HFFc6 (cell line): ENCODE measurements around the gene INA. TPM values are rescaled to one million over a fixed set of nuclear protein-coding genes. Genes with fewer than 3 reads are reported as not detected.

Source experiments
- DNase-seq: peaks from one replicate; pipeline ENCODE4 v3.0.0-alpha.2; 2018
- H3K27ac Mint-ChIP-seq: 2 replicates; pipeline ENCODE4 v1.8.0; 2020; ENCODE audit warnings: mild to moderate bottlenecking, mixed read lengths
- H3K27me3 Mint-ChIP-seq: 2 replicates; pipeline ENCODE4 v1.8.0; 2021; ENCODE audit warnings: mild to moderate bottlenecking, moderate library complexity, mixed read lengths; ENCODE audit not compliant: insufficient read depth
- H3K36me3 Mint-ChIP-seq: 2 replicates; pipeline ENCODE4 v1.8.0; 2021; ENCODE audit warnings: low read depth, mixed read lengths
- H3K4me1 Mint-ChIP-seq: 2 replicates; pipeline ENCODE4 v1.8.0; 2020; ENCODE audit warnings: low read depth, mixed read lengths
- H3K4me3 Mint-ChIP-seq: 2 replicates; pipeline ENCODE4 v1.8.0; 2020; ENCODE audit warnings: mild to moderate bottlenecking, moderate library complexity, mixed read lengths
- H3K9me3 Mint-ChIP-seq: 2 replicates; pipeline ENCODE4 v1.8.0; 2020; ENCODE audit warnings: mild to moderate bottlenecking, mixed read lengths
- long read RNA-seq: library from polyadenylated mRNA; unstranded; transcript quantifications from one replicate; pipeline ENCODE4 v2.0.0, GENCODE V29; 2019
- total RNA-seq, 6 experiments: library from RNA; stranded (reverse); fragmentation: NEBNext Ultra II Directional; extraction: Animal tissue kit (Norgen Biotek cat#: 25700); gene quantifications; 2 replicates in 1 of 6; 3 replicates in 5 of 6; pipeline ENCODE4 v1.2.3, GENCODE V29; 2021
- TF ChIP-seq, protein P1 (sequence below): fragments of 200-600 bp; sonication (generic); IDR thresholded peaks from 2 replicates; pipeline ENCODE4 v1.5.0; 2021; ENCODE audit warnings: antibody characterized with exemption, mild to moderate bottlenecking

INA gene
- 1 to 10 TPM in 2 of 6 experiments, under 1 TPM in 3, not detected in 1; 0.06 to 1.3 (median 0.10) TPM for total RNA-seq
- long read RNA-seq, result 0 reads

- Mint-ChIP-seq H3K4me1 (peaks cover 30% of the 10 kb centered on the region), H3K27ac (no peak within 1 kb of the TSS), H3K9me3 (peaks cover 8% of the 10 kb centered on the region), H3K27me3 (peaks cover 29% of the 10 kb centered on the region), H3K36me3 (peaks cover 6% of the 10 kb centered on the region), H3K4me3 (no peak within 1 kb of the TSS)
- TF ChIP-seq, protein P1, sequence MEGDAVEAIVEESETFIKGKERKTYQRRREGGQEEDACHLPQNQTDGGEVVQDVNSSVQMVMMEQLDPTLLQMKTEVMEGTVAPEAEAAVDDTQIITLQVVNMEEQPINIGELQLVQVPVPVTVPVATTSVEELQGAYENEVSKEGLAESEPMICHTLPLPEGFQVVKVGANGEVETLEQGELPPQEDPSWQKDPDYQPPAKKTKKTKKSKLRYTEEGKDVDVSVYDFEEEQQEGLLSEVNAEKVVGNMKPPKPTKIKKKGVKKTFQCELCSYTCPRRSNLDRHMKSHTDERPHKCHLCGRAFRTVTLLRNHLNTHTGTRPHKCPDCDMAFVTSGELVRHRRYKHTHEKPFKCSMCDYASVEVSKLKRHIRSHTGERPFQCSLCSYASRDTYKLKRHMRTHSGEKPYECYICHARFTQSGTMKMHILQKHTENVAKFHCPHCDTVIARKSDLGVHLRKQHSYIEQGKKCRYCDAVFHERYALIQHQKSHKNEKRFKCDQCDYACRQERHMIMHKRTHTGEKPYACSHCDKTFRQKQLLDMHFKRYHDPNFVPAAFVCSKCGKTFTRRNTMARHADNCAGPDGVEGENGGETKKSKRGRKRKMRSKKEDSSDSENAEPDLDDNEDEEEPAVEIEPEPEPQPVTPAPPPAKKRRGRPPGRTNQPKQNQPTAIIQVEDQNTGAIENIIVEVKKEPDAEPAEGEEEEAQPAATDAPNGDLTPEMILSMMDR, result no peak
- DNase-seq, result no peak
Measured at GRCh38 chr10:103276896-103277712, at the start of gene INA. Gene INA (plus strand): TSS chr10:103277138. CDS start chr10:103277212, 74 bp downstream.

GRCh38 chr10:103227416-103227815, 49.5 kb upstream of the INA start:
- peaks cover 10% of the 10 kb centered on the region for H3K9me3 Mint-ChIP-seq
- no peak overlapping the region for H3K4me3 Mint-ChIP-seq
- H3K36me3 Mint-ChIP-seq, result peaks cover 14% of the 10 kb centered on the region
- H3K4me1 Mint-ChIP-seq, result peaks cover 58% of the 10 kb centered on the region
- H3K27ac Mint-ChIP-seq, result no peak overlapping the region
- TF ChIP-seq, protein P1, result no peak
- no peak for DNase-seq
- no peaks in the 10 kb centered on the region for H3K27me3 Mint-ChIP-seq

DNA sequence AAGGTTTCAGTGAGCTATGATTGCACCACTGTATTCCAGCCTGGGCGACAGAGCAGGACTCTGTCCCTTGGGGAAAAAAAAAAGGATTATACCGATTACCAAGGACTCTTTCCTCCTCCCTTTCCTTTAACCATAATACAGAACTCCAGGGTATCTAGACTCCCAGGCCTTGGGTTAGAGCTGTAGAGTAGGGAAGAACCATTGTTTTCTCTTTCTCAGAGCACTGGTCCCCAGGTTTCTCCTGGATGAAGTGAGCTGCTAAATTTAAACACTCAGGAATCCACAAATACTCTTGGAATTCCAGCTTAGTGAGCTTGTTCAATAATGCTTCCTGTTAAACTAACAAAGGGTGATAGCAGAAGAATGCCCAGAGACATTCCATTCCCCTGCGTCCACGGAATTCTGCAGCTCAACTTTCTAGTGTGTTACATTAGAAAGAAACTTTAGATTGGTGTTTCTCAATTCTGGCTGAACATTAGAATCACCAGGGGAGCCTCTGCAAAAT, 45.8 kb upstream of the INA start:
- TF ChIP-seq, protein P1, result no peak
- Mint-ChIP-seq H3K4me1 (peaks cover 66% of the 10 kb centered on the region), H3K27ac (peak overlapping the region; percentile 92), H3K27me3 (no peaks in the 10 kb centered on the region), H3K4me3 (peak overlapping the region; percentile 49), H3K36me3 (no peaks in the 10 kb centered on the region), H3K9me3 (no peaks in the 10 kb centered on the region)
- DNase-seq, result peak; percentile 94

DNA sequence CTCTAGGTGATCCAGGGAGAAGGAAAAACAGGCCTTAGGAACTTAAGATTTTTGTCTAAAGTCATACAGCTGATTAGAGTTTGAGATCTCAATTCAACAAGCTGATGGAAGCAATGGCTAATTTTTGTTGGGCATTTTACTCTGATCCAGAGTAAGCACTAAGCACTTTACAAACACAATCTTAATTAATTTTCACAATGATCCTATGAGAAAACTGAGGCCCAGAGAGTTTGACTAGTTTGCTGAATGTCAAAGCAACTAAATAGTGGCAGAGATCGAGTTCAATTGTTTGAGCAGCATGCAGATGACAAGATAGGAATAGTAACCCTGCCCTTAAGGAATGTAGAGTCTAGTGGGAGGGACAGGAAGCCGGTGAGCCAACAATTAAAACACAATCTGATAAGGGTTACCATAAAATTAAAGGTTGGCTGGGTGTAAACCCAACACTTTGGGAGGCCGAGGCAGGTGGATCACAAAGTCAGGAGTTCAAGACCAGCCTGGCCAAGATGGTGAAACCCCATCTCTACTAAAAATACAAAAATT, 44.7 kb upstream of the INA start:
- Mint-ChIP-seq H3K36me3 (no peaks in the 10 kb centered on the region), H3K27me3 (no peaks in the 10 kb centered on the region), H3K27ac (peak overlapping the region; percentile 92), H3K4me1 (peaks cover 63% of the 10 kb centered on the region), H3K9me3 (no peaks in the 10 kb centered on the region), H3K4me3 (peak overlapping the region; percentile 49)
- DNase-seq, result peak; percentile 13
- TF ChIP-seq, protein P1, result no peak

DNA sequence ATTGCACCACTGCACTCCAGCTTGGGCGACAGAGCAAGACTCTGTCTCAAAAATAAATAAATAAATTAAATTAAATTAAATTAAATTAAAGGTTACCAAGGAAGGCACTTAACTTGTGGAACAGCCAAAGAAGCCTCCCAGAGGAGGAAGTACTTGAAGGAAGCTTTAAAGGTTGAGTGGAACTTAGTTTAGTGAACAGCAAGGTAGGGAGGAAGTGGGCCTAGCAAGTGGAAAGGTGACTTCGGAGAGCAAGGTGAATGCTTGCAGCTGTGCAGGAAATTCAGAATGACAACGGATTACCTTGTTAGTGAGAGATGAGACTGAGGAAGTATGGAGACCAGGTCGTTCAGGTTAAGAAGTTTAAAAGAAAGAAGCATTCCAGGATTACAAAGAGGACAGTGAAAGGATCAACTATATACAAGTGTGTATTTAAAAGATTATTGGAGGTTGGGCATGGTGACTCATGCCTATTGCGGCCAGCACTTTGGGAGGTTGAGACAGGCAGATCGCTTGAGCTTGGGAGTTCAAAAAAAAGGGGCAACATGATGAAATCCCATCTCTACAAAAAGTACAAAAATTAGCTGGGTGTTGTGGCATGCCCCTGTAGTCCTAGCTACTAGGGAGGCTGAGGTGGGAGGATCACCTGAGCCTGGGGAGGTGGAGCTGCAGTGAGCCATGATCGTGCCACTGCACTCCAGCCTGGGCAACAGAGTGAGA, 44.0 kb upstream of the INA start:
- TF ChIP-seq, protein P1, result no peak
- Mint-ChIP-seq H3K4me3 (peak overlapping the region; percentile 40), H3K27me3 (no peaks in the 10 kb centered on the region), H3K4me1 (peaks cover 56% of the 10 kb centered on the region), H3K36me3 (no peaks in the 10 kb centered on the region), H3K9me3 (no peaks in the 10 kb centered on the region), H3K27ac (peak overlapping the region; percentile 72)
- peak; percentile 36 for DNase-seq
